Activated naive CD8-positive, alpha-beta T cell treated with anti-CD3 and anti-CD28 coated beads for 36 hours (primary cell): ENCODE measurements around the gene SOCS3. TPM values are rescaled to one million over a fixed set of nuclear protein-coding genes. Genes with fewer than 3 reads are reported as not detected.
"Not testable (repeated sequence)": the region's sequence is repeated elsewhere in the genome, so short reads cannot be mapped to it uniquely, and the experiment has no call there.

Experiments
- DNase-seq: peaks from one replicate; pipeline ENCODE4 v3.0.0; 2021
- H3K27ac Mint-ChIP-seq: one replicate; pipeline ENCODE4 v1.8.0; 2022; ENCODE audit warnings: mild to moderate bottlenecking, moderate library complexity, mixed read lengths
- H3K27me3 Mint-ChIP-seq: one replicate; pipeline ENCODE4 v1.8.0; 2022; ENCODE audit warnings: mild to moderate bottlenecking, mixed read lengths
- H3K36me3 Mint-ChIP-seq: one replicate; pipeline ENCODE4 v1.8.0; 2021; ENCODE audit warnings: mild to moderate bottlenecking, mixed read lengths
- H3K4me1 Mint-ChIP-seq: one replicate; pipeline ENCODE4 v1.8.0; 2021; ENCODE audit warnings: mixed read lengths
- H3K4me3 Mint-ChIP-seq: one replicate; pipeline ENCODE4 v1.8.0; 2022; ENCODE audit warnings: mild to moderate bottlenecking, moderate library complexity, mixed read lengths
- H3K9me3 Mint-ChIP-seq: one replicate; pipeline ENCODE4 v1.8.0; 2022; ENCODE audit warnings: mixed read lengths
- total RNA-seq, 2 experiments: library from RNA; stranded (reverse); gene quantifications; one replicate each; pipeline ENCODE4 v1.2.3, GENCODE V29; 2021

SOCS3 gene
- total RNA-seq, 2 experiments from 2014 or later, result 16.6 to 17.9 TPM

DNA sequence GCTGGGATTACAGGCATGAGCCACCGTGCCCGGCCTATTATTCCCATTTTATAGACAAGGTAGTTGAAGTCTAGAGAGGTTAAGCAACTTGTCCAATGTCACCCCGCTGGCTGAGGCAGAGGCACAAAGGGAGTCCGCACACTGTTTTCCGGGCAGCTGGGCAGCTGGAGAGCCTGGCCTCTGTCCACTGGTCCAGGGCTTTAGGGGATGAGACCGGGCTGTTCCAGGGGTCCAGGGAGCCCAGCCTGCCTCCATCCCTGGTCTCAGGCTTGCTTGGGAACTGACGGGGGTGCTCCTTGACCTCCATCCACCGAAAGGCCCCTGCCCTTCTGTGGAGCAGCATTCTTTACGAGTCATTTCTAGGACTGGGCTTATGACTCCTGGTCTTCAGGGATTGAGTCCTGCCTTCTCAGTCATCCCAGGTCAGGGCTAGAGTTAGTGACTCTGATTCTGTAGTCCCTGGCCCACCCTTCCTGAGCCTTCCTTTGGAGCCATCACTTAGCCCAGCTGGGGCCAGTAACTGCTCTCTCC, 37.5 kb downstream of the SOCS3 start:
- no peak for DNase-seq
- Mint-ChIP-seq H3K9me3 (no peaks in the 10 kb centered on the region), H3K27me3 (no peaks in the 10 kb centered on the region), H3K4me3 (no peak overlapping the region), H3K36me3 (no peaks in the 10 kb centered on the region), H3K4me1 (peaks cover 21% of the 10 kb centered on the region), H3K27ac (no peak overlapping the region)

DNA sequence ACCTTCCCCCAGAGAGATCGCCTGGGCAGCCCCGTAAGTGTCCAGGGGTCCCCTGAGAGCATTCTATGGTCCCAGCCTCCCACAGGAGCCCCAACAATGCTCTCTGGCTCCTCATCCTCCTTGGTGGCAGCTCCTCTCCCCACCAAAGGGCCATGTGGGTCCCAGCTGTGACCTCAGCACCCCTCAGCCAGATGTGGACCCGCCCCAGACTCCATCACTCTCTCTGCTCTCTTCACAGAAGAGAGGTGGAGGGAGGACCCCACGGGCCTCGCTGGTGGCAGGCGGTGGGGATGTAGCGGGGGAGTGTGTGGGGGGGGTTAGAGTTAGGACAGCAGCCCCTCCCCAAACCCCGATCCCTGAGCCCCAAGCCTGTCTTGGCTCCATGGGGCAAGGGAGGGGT, 41.0 kb downstream of the SOCS3 start:
- no peak for DNase-seq
- H3K9me3 Mint-ChIP-seq, result no peaks in the 10 kb centered on the region
- H3K36me3 Mint-ChIP-seq, result no peaks in the 10 kb centered on the region
- H3K4me1 Mint-ChIP-seq, result peaks cover 38% of the 10 kb centered on the region
- no peak overlapping the region for H3K4me3 Mint-ChIP-seq
- no peak overlapping the region for H3K27ac Mint-ChIP-seq
- H3K27me3 Mint-ChIP-seq, result no peaks in the 10 kb centered on the region

DNA sequence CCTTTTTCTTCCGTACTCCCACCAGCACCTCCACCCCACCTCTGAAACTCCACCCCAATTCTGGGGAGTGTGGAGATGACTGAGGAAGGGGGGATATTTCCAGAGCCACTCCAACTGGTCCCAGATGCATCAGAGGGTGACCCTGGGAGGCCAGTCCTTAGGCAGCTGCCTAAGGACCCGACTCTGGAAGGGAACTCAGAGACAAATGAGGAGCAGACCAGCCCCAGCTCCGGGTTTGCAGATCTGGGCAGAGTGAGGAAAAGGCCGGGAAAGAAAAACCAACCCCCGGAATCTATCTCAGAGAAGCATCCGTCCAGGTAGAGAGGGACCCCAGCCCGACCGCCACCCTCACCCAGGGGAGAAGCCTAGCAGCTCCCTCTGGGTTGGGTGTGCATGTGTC, 41.5 kb downstream of the SOCS3 start:
- Mint-ChIP-seq H3K27me3 (no peaks in the 10 kb centered on the region), H3K4me1 (peaks cover 35% of the 10 kb centered on the region), H3K4me3 (no peak overlapping the region), H3K27ac (no peak overlapping the region), H3K36me3 (no peaks in the 10 kb centered on the region), H3K9me3 (no peaks in the 10 kb centered on the region)
- DNase-seq, result no peak

DNA sequence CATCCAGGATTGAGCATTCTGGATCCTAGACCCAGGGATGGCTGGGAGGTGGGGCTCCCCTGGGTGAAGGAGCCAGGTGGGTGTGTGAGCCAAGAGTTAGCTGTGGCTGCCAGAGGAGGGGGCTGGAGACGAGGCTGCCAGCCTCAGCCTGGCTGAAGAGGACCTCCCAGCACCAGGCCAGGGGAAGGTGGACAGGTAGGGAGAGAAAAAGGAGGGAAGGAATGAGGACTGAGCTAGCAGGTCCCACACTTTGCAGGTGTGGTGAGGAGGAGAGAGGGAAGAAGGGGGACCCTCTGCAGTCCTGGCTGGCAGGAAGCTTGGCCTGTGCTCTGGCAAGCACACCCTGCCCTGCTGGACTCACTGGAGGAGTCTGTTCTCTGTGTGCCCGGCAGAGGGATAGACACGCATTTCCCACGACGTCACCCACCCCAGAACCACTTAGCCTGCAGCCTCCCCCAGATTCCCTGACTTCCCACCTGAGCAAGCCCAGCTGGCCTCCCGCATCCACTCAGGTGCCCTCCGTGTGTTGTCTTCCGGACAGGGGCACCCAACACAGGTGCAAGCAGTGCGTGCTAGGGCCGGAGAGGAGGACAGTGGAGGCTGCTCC, 42.0 kb downstream of the SOCS3 start:
- Mint-ChIP-seq H3K4me1 (peaks cover 35% of the 10 kb centered on the region), H3K36me3 (no peaks in the 10 kb centered on the region), H3K27me3 (no peaks in the 10 kb centered on the region), H3K4me3 (no peak overlapping the region), H3K27ac (no peak overlapping the region), H3K9me3 (no peaks in the 10 kb centered on the region)
- DNase-seq, result no peak

DNA sequence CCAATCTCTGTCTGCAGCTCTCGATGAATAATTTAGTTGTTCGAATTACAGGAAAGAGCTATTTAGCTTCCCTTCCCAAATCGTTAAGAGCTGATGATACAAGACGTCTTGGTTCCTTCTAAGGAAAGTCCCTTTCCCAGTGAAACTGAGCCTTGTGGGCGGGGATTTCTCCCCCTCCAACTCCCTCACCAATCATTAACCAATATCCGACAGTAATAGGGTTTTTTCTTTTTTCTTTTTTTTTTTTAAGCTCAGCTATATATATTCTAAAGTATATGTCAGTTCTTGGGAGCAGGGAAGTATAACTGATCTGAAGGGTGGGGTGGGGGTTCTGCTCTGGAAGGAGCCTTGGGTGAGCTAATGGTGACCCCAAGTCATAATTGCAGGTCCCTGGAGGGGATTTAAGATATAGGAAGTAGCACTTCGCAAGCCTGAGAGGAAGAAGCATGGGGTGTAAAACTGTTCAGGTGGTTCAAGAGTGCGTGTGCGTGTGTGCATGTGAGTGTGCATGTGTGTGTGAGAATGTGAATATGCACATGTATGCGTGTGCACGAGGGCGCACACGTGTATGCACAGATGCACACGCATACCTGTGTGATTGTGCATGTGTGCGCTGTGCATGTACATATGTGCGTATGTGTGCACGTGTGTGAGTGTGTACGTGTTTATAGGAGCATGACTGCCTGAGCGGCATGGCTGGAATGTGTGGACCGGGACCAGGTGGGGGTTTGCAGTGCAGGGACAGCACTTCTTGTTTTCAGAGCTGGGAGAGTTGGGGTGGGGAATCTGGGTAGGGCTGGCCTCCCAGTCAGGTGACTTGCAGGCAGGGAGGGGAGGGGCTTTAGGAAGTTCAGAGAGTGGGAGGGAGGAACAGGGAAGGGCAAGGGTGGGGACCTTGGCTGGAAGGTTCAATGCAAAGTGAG, 42.7 kb downstream of the SOCS3 start:
- Mint-ChIP-seq H3K4me3 (peak overlapping the region; percentile 11), H3K9me3 (no peaks in the 10 kb centered on the region), H3K27ac (peak overlapping the region; percentile 69), H3K4me1 (peaks cover 35% of the 10 kb centered on the region), H3K27me3 (no peaks in the 10 kb centered on the region), H3K36me3 (no peaks in the 10 kb centered on the region)
- no peak for DNase-seq

DNA sequence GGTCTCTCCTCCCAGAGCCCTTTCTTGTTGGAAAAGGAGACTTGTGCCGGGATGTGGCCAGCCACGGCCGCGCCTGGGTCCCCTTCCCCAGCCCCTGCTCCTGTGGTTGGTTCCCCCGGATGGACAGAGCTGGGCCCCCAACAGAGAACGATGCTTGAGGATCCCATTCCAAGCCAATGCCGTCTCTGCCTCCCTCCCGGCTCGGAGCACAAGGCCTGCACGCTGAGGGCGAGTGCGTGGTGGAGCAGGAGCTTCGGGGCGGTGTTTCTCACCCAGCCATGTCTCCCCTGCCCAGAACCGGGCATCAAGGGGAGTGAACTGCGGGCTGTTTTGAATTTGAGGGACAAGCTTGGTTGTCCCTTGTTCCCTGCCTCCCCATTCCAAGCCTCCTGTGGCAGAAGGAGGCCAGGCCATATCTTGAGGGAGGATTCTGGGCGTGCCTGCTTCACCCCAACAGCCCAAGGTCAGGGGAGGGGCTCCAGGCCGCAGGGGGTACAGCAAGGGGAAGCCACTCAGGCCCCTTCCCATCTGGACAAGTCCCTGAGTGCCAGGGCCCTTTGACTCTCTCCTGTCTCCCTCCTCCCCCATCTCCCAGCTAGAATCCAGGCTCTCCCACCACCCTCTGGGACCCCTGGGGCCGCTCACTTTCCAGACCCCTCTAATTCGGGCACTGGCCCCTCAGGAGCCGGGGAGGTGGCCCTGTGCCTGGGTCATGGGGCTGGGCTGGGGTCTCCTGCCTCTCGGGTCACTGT, 43.6 kb downstream of the SOCS3 start:
- Mint-ChIP-seq H3K27ac (peak overlapping the region; percentile 76), H3K4me3 (peak overlapping the region; percentile 11), H3K27me3 (no peaks in the 10 kb centered on the region), H3K4me1 (peaks cover 35% of the 10 kb centered on the region), H3K36me3 (no peaks in the 10 kb centered on the region), H3K9me3 (no peaks in the 10 kb centered on the region)
- no peak for DNase-seq

DNA sequence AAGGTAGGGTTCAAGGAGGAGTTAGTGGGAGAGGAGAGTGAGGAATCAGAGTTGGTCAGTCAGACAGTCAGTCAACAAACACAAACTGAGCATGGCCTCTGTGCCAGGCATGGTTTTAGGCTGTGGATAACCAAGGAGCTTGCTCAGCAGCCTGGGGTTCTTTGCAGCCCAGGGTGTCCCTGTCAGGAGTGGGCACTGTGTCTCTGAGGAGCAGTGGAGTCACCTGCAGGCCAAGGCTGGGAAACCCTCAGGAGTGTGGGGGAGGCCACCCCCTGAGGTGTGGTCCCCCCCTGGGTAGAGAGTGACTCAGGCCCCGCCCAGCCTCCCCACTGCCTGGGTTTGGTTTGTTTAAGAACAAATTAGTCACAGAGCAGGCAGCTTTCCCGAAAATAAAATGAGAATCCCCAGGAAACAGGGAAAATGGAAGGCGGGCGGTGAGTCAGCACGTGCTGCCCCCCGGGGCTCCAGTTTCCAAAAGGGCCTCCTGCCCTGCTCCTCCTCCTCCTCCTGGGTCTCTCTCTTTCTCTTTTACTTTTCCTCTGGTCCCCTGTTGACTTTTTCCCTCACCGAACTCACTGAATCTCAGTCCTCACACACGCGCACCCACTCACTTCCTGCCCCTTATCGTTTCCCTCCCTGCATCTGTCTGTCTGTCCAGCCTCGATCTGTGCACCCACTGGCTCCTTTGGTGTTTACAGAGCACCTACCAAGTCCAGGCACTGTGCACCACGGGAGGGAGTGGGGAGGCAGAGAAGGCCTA, 44.3 kb downstream of the SOCS3 start:
- H3K4me1 Mint-ChIP-seq, result peaks cover 35% of the 10 kb centered on the region
- peak overlapping the region; percentile 76 for H3K27ac Mint-ChIP-seq
- DNase-seq, result peak; percentile 66
- peak overlapping the region; percentile 60 for H3K4me3 Mint-ChIP-seq
- H3K27me3 Mint-ChIP-seq, result no peaks in the 10 kb centered on the region
- H3K9me3 Mint-ChIP-seq, result no peaks in the 10 kb centered on the region
- no peaks in the 10 kb centered on the region for H3K36me3 Mint-ChIP-seq

DNA sequence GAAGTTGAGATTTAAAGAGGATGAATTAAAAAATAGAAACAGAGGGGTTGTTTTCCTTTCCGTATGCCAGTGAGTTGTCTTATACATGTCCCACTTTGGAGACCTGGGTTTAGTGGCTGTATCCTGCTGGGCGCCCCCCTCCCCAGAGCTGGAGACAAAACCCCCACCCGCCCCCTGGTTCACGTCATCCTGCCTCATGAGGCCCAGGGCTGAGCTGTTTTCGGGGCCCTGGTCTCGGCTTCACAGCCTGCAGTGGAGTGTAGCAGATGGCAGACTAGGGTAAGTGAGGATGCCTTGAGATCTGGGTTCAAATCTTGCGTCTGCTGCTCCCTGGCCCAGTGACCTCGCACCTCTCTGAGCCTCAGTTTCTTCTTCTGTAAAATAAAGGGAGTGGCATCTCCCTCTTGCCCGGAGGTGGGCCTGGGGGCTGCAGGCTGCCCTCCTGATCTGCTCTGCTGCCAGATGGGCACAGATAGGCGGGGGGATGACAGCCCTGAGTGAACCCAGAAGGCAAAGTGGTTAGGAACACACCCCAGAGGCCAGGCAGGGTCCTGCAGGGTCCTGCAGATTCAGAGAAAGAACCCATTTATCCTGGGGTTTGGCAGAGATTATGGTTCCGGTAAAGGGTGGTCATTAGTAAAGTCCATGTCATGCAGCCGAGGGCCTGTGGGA, 45.1 kb downstream of the SOCS3 start:
- DNase-seq, result no peak
- H3K36me3 Mint-ChIP-seq, result no peaks in the 10 kb centered on the region

DNA sequence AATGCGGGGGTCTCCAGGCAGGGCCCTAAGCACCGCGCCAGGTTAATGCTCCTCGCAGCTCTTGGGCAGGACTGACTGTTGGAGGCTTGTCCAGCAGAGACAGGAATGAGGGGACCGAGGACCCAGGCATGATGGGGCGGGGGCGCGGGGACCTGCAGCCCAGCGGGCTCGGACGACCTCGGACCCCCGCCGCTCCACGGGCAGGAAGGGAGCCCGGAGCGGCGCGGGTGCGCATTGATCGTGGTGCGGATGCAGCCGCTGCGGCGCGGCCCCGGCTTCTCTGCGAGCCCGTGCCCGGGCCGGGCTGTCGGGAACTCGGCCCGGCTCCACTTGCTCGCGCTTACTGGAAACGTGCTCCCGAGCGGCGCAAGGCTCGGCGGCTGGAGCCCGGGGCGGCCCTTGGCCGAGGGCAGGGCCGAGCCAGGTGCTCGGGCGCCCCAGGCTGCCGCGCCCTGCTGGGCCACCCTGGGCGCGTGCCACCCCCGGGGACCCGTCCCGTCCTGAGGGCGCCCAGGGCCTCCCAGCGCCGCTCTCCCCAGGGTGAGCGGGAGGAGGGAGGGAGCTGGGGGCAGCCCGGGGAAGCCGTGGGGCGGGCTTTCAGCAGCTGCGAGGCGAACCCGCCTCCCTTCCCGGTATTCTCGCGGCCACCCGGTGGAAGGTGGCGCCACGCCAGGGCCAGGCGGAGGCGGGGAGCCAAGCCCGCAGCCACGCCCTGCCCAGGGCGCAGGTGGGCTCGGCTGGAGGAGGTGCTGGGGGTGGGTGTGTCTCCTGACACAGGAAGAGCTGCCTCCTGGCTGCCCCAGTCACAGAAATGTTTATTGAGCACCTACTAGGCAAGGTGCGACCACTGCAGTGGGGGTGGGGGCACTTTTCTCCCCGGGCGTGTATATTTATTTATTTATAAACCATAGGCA, 45.9 kb downstream of the SOCS3 start:
- no peaks in the 10 kb centered on the region for H3K27me3 Mint-ChIP-seq
- peak; percentile 86 for DNase-seq
- H3K4me3 Mint-ChIP-seq, result peak overlapping the region; percentile 62
- peaks cover 35% of the 10 kb centered on the region for H3K4me1 Mint-ChIP-seq
- no peaks in the 10 kb centered on the region for H3K9me3 Mint-ChIP-seq
- H3K36me3 Mint-ChIP-seq, result no peaks in the 10 kb centered on the region
- H3K27ac Mint-ChIP-seq, result no peak overlapping the region

More for the DNA sequence above, 45.1 kb downstream of the SOCS3 start:
- Mint-ChIP-seq H3K4me1 (peaks cover 35% of the 10 kb centered on the region), H3K27me3 (no peaks in the 10 kb centered on the region), H3K9me3 (no peaks in the 10 kb centered on the region), H3K4me3 (peak overlapping the region; percentile 61), H3K27ac (peak overlapping the region; percentile 76)

DNA sequence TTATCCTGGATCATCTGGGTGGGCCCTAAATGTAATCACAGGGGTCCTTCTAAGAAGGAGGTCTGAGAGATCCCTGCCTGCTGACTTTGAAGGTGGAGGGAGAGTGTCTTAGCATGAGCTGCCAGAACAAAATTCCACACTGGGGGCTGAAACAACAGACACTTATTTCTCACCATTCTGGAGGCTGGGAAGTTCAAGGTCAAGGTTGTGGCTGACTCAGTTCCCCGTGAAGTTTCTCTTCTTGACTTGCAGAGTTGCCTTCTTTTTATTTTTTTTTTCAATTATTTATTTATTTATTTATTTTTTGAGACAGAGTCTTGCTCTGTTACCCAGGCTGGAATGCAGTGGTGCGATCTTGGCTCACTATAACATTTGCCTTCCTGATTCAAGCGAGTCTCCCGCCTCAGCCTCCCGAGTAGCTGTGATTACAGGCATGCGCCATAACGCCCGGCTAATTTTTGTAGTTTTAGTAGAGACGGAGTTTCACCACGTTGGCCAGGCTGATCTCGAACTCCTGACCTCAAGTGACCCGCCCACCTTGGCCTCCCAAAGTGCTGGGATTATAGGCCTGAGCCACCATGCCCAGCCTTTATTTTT, 50.1 kb downstream of the SOCS3 start:
- H3K36me3 Mint-ChIP-seq, DNase-seq, H3K27ac Mint-ChIP-seq, H3K4me3 Mint-ChIP-seq, H3K27me3 Mint-ChIP-seq, H3K4me1 Mint-ChIP-seq, H3K9me3 Mint-ChIP-seq: not testable (repeated sequence)

DNA sequence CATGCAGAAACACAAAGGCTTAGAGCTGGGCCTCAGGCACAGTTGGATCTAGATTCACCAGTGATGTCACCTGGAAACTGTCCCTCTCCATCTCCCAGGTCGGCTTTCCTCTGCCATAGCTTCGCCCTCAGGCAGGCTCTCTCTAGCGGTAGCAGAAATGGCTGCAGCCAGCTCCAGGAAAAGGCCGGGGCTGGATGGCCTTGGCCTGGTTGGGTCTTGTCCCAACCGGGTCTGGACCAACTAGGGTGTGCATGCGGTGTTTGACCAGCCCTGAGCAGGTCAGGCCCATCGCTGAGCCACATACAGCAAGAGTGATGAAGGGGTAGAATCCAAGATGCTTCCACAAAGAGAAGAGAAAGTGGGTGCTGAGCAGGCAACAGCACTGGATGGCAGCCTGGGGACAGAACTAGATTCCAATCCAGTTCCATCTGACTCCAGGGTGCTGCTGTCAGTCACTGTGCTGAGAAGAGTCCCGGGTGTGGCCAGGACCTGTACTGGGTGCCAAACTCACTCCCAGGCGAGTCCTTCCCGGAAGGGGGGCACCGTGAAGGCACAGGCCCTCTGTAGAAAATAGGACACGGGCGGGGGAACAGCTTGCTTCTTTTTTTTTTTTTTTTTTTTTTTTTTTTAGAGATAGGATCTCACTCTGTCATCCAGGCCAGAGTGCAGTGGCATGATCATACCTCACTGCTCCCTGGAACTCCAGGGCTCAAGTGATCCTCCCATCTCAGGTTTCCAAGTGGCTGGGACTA, 51.8 kb downstream of the SOCS3 start:
- Mint-ChIP-seq H3K4me1 (no peaks in the 10 kb centered on the region), H3K27ac (no peak overlapping the region), H3K4me3 (no peak overlapping the region), H3K36me3 (no peaks in the 10 kb centered on the region), H3K27me3 (no peaks in the 10 kb centered on the region), H3K9me3 (peaks cover 5% of the 10 kb centered on the region)
- DNase-seq, result no peak

DNA sequence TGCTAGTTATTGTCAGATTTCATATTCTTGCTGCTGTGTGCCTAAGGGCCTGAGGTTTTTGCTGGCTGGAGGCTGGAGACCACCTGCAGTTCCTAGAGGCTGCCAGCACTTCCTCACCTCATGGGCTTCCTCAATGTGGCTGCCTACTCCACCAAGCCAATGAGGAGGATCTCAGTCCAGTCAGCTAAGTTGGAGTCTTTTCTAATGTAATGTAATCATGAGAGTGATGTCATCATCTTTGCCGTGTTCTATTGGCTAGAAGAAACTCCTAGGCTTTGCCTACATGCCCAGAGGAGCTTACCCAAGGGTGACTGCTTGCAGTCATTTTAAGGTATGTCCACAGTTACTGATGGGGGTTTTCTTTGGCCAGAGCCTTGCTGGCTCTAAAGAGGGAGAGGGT, 53.0 kb downstream of the SOCS3 start:
- H3K4me3 Mint-ChIP-seq, result no peak overlapping the region
- no peak for DNase-seq
- H3K9me3 Mint-ChIP-seq, result peaks cover 5% of the 10 kb centered on the region
- H3K4me1 Mint-ChIP-seq, result no peaks in the 10 kb centered on the region
- H3K36me3 Mint-ChIP-seq, result no peaks in the 10 kb centered on the region
- no peaks in the 10 kb centered on the region for H3K27me3 Mint-ChIP-seq
- H3K27ac Mint-ChIP-seq, result no peak overlapping the region
